GM23338 (cell line): ENCODE results near the gene ZBTB20. TPM values are rescaled to one million over a fixed set of nuclear protein-coding genes. Genes with fewer than 3 reads are reported as not detected.

Experiments
- ATAC-seq: fragments of 200-7000 bp; cut with Tn5 transposase; 3 replicates; pipeline ENCODE4 v1.9.1; 2020
- DNase-seq: peaks from one replicate; pipeline ENCODE4 v3.0.0-alpha.2; 2015; ENCODE audit warnings: low spot score
- H2AFZ ChIP-seq: fragments of 200-600 bp; sonication (generic); 2 replicates; pipeline ENCODE4 v1.8.0; 2016; ENCODE audit warnings: antibody characterized with exemption, mild to moderate bottlenecking, moderate library complexity
- H3F3A ChIP-seq: fragments of 200-600 bp; sonication (generic); replicated peaks from 2 replicates; pipeline ENCODE4 v1.8.0; 2017; ENCODE audit warnings: antibody characterized with exemption, mixed run types, low read depth
- H3K27ac ChIP-seq: fragments of 200-600 bp; sonication (generic); 2 replicates; pipeline ENCODE4 v1.6.1; 2016; ENCODE audit warnings: low read depth
- H3K27me3 ChIP-seq: fragments of 200-600 bp; sonication (generic); 2 replicates; pipeline ENCODE4 v1.8.0; 2016; ENCODE audit warnings: mild to moderate bottlenecking, mixed run types, moderate library complexity; ENCODE audit not compliant: insufficient read depth
- H3K36me3 ChIP-seq: fragments of 200-600 bp; sonication (generic); 2 replicates; pipeline ENCODE4 v1.8.0; 2016; ENCODE audit warnings: mild to moderate bottlenecking; ENCODE audit not compliant: insufficient read depth
- H3K4me1 ChIP-seq: fragments of 200-600 bp; sonication (generic); 2 replicates; pipeline ENCODE4 v1.8.0; 2016; ENCODE audit warnings: mild to moderate bottlenecking, moderate library complexity; ENCODE audit not compliant: insufficient read depth
- H3K4me2 ChIP-seq: fragments of 200-600 bp; sonication (generic); 2 replicates; pipeline ENCODE4 v1.7.1; 2017; ENCODE audit warnings: mixed run types
- H3K4me3 ChIP-seq: fragments of 200-600 bp; sonication (generic); 2 replicates; pipeline ENCODE4 v1.6.1; 2016; ENCODE audit warnings: mixed run types
- H3K79me2 ChIP-seq: fragments of 200-600 bp; sonication (generic); replicated peaks from 2 replicates; pipeline ENCODE4 v1.8.0; 2017; ENCODE audit warnings: mild to moderate bottlenecking; ENCODE audit not compliant: insufficient read depth
- H3K9me2 ChIP-seq: fragments of 200-600 bp; sonication (generic); 2 replicates; pipeline ENCODE4 v1.8.0; 2017; ENCODE audit not compliant: insufficient read depth
- H4K20me1 ChIP-seq: fragments of 200-600 bp; sonication (generic); replicated peaks from 2 replicates; pipeline ENCODE4 v1.8.0; 2017; ENCODE audit warnings: mild to moderate bottlenecking; ENCODE audit not compliant: insufficient read depth
- H3K27ac Mint-ChIP-seq: 2 replicates; pipeline ENCODE4 v1.8.0; 2020; ENCODE audit warnings: inconsistent platforms, mild to moderate bottlenecking, moderate library complexity, mixed read lengths
- H3K27me3 Mint-ChIP-seq: 3 replicates; pipeline ENCODE4 v1.8.0; 2022; ENCODE audit warnings: low read depth, mild to moderate bottlenecking, moderate library complexity, mixed read lengths, inconsistent platforms; ENCODE audit not compliant: insufficient read depth, poor library complexity
- H3K36me3 Mint-ChIP-seq: 3 replicates; pipeline ENCODE4 v1.8.0; 2021; ENCODE audit warnings: low read depth, mild to moderate bottlenecking, inconsistent platforms, moderate library complexity, mixed read lengths
- H3K4me1 Mint-ChIP-seq: 3 replicates; pipeline ENCODE4 v1.8.0; 2020; ENCODE audit warnings: mild to moderate bottlenecking, inconsistent platforms, mixed read lengths
- H3K4me3 Mint-ChIP-seq: 3 replicates; pipeline ENCODE4 v1.8.0; 2021; ENCODE audit warnings: moderate library complexity, mild to moderate bottlenecking, inconsistent platforms, mixed read lengths
- H3K9me3 Mint-ChIP-seq: 3 replicates; pipeline ENCODE4 v1.8.0; 2020; ENCODE audit warnings: moderate library complexity, mild to moderate bottlenecking, inconsistent platforms, mixed read lengths
- CREB1 ChIP-seq: fragments of 250-450 bp; sonication (Bioruptor Pico); IDR thresholded peaks from 2 replicates; pipeline ENCODE4 v1.5.0; 2020; ENCODE audit warnings: low read depth, mild to moderate bottlenecking, moderate library complexity
- CTCF ChIP-seq, 2 experiments: fragments of 200-600 bp in 1 of 2; sonication (generic) in 1 of 2; conservative IDR thresholded peaks; 2 replicates each; pipeline versions ENCODE4 v1.5.1 to v1.6.1; 2016 to 2017; ENCODE audit warnings: antibody characterized with exemption in 2 of 2, low read depth in 2 of 2, mild to moderate bottlenecking in 2 of 2, moderate library complexity in 1 of 2
- ETS1 ChIP-seq: IDR thresholded peaks from 2 replicates; pipeline ENCODE4 v1.6.1; 2016; ENCODE audit warnings: antibody characterized with exemption
- EZH2 ChIP-seq: fragments of 200-600 bp; sonication (generic); IDR thresholded peaks from one replicate; pipeline ENCODE4 v1.8.0; 2017; ENCODE audit warnings: antibody characterized with exemption, mild to moderate bottlenecking, low read depth; ENCODE audit not compliant: unreplicated experiment
- EZH2phosphoT487 ChIP-seq: fragments of 200-600 bp; sonication (generic); IDR thresholded peaks from one replicate; pipeline ENCODE4 v1.8.1; 2018; ENCODE audit warnings: antibody characterized with exemption; ENCODE audit not compliant: unreplicated experiment
- JUNB ChIP-seq: IDR thresholded peaks from one replicate; pipeline ENCODE4 v1.6.1; 2016; ENCODE audit warnings: antibody characterized with exemption; ENCODE audit not compliant: unreplicated experiment
- NANOG ChIP-seq: IDR thresholded peaks from 2 replicates; pipeline ENCODE4 v1.6.1; 2016; ENCODE audit warnings: antibody characterized with exemption, borderline replicate concordance
- POLR2AphosphoS5 ChIP-seq: IDR thresholded peaks from 2 replicates; pipeline ENCODE4 v1.6.1; 2016; ENCODE audit warnings: antibody characterized with exemption, low read depth
- REST ChIP-seq: IDR thresholded peaks from one replicate; pipeline ENCODE4 v1.6.1; 2018; ENCODE audit warnings: antibody characterized with exemption; ENCODE audit not compliant: unreplicated experiment
- STAT1 ChIP-seq: IDR thresholded peaks from one replicate; pipeline ENCODE4 v1.6.1; 2016; ENCODE audit warnings: antibody characterized with exemption; ENCODE audit not compliant: unreplicated experiment
- ZNF114 ChIP-seq: fragments of 250-450 bp; sonication (Bioruptor Pico); IDR thresholded peaks from 2 replicates; pipeline ENCODE4 v1.5.0; 2020; ENCODE audit warnings: mild to moderate bottlenecking, moderate library complexity
- ZNF331 ChIP-seq: fragments of 250-450 bp; sonication (Bioruptor Pico); IDR thresholded peaks from 2 replicates; pipeline ENCODE4 v1.5.0; 2020; ENCODE audit warnings: low read depth, mild to moderate bottlenecking, moderate library complexity
- ZNF462 ChIP-seq: fragments of 250-450 bp; sonication (Bioruptor Pico); IDR thresholded peaks from 2 replicates; pipeline ENCODE4 v1.5.0; 2020; ENCODE audit warnings: mild to moderate bottlenecking, moderate library complexity
- polyA plus RNA-seq: library from polyadenylated mRNA; unstranded; fragments of >200 nt; fragmentation: Nextera tagmentation; extraction: Ambion mirVana; gene quantifications from 2 replicates; pipeline ENCODE4 v1.2.1, GENCODE V29; 2016
- total RNA-seq: library from RNA; depleted of rRNA; stranded (reverse); fragments of >200 nt; shearing (Covaris generic); gene quantifications from 2 replicates; pipeline ENCODE4 v1.2.3, GENCODE V29; 2014

The ZBTB20 gene
- total and polyA plus RNA-seq, 2 experiments from 2014 or later: 2.0 to 3.3 TPM

GRCh38 chr3:114745322-114746240 is 401.5 kb downstream of the ZBTB20 start:
- no peaks in the 10 kb centered on the region for H3K36me3 ChIP-seq
- Mint-ChIP-seq H3K4me3 (no peak overlapping the region), H3K36me3 (no peaks in the 10 kb centered on the region), H3K27ac (no peak overlapping the region), H3K27me3 (no peaks in the 10 kb centered on the region), H3K9me3 (no peaks in the 10 kb centered on the region), H3K4me1 (no peaks in the 10 kb centered on the region)
- no peaks in the 10 kb centered on the region for H3K9me2 ChIP-seq
- no peaks in the 10 kb centered on the region for H4K20me1 ChIP-seq
- H2AFZ ChIP-seq: no peak overlapping the region
- ATAC-seq: no peak
- H3K4me1 ChIP-seq: no peaks in the 10 kb centered on the region
- no peak overlapping the region for H3K4me3 ChIP-seq
- H3F3A ChIP-seq: no peaks in the 10 kb centered on the region
- H3K4me2 ChIP-seq: no peak overlapping the region
- no peak for DNase-seq
- H3K27ac ChIP-seq: no peak overlapping the region
- H3K27me3 ChIP-seq: no peaks in the 10 kb centered on the region
- TF ChIP-seq JUNB: no peak
- no peak for TF ChIP-seq ZNF462 (CRISPR knock-in tag)
- TF ChIP-seq CREB1 (CRISPR knock-in tag): no peak
- TF ChIP-seq CTCF (conservative IDR thresholded peaks at IDR 0.05; ENCODE audit: low read depth in 2 of 2): no peak
- no peak for TF ChIP-seq REST
- no peak for TF ChIP-seq ETS1
- no peak for TF ChIP-seq ZNF114
- no peak for TF ChIP-seq EZH2phosphoT487
- no peak for TF ChIP-seq POLR2AphosphoS5
- no peak for TF ChIP-seq ZNF331
- no peak for TF ChIP-seq EZH2
- no peak for TF ChIP-seq NANOG
- no peak for TF ChIP-seq STAT1
- no peaks in the 10 kb centered on the region for H3K79me2 ChIP-seq
